ENCODE measurements around the gene CIAO2B. TPM values are rescaled to one million over a fixed set of nuclear protein-coding genes. Genes with fewer than 3 reads are reported as not detected.

CIAO2B gene
- total RNA-seq, 4 donors from 2014 or later = 189 to 338 (median 264) TPM

DNA sequence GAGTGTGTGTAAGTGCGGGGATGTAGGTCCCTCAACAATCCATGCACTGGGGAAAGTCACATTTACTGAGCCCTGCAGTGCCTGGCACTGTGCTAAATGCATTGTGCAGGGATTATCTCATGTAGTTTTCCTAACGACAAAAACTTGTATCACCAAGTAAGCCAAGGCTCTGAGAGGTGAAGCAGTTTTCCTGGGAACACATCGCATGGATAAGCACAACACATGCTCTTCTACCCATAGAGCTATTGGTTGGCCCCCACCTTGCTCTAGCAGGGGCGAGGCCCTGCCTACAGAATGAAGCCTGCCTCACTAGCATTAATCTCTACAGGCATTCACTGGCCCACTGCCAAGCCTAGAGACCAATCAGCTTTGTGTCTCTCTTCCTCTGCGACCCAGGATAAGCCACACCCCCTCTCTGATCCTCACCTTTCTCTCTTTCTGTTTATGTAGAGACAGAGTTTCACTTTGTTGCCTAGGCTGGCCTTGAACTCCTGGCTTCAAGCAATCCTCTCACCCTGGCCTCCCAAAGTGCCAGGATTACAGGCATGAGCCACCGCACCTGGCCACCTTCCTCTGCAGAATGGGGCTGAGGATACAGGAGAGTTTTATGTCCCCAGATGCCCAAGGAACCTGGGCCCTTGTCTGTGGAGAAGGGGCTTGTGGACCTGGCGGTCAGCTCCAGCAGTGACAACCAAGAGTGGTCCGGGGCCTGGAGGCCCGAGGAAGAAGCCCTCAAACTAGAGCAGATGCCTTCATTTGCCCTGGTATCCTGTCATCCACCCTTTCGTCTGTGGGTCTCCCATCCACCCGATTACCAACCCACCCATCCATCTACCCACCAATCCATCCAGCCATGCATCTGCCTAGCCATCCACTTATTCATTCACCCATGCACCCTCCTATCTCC lies 28.3 kb downstream of the CIAO2B start:
- H3K27ac ChIP-seq = peak overlapping the region; percentile 85 to 98 (median 96)
- TF ChIP-seq, protein P1, sequence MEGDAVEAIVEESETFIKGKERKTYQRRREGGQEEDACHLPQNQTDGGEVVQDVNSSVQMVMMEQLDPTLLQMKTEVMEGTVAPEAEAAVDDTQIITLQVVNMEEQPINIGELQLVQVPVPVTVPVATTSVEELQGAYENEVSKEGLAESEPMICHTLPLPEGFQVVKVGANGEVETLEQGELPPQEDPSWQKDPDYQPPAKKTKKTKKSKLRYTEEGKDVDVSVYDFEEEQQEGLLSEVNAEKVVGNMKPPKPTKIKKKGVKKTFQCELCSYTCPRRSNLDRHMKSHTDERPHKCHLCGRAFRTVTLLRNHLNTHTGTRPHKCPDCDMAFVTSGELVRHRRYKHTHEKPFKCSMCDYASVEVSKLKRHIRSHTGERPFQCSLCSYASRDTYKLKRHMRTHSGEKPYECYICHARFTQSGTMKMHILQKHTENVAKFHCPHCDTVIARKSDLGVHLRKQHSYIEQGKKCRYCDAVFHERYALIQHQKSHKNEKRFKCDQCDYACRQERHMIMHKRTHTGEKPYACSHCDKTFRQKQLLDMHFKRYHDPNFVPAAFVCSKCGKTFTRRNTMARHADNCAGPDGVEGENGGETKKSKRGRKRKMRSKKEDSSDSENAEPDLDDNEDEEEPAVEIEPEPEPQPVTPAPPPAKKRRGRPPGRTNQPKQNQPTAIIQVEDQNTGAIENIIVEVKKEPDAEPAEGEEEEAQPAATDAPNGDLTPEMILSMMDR (IDR thresholded peaks at IDR 0.05 in 4 of 5, conservative IDR thresholded peaks at IDR 0.05 in 1 of 5) = no peak
- TF ChIP-seq POLR2A (IDR thresholded peaks at IDR 0.05) = no peak
- in situ Hi-C loops (cut with MboI; ENCODE audit: low sequenced_read_pairs in 4 of 4) (no loop called here), intact Hi-C loops (cut with DNase I; ENCODE audit: low total_unique reads) (no loop called here)
- no peaks in the 10 kb centered on the region for H3K27me3 ChIP-seq
- no peaks in the 10 kb centered on the region for H3K36me3 ChIP-seq
- H3K4me3 ChIP-seq = no peak overlapping the region
- H3K9me3 ChIP-seq = no peaks in the 10 kb centered on the region
- DNase-seq (no peak), ATAC-seq (no peak)
- peaks cover 38 to 45% of the 10 kb centered on the region in 2 donors for H3K4me1 ChIP-seq

GRCh38 chr16:66904846-66905632 lies 29.2 kb downstream of the CIAO2B start:
- intact Hi-C loops (cut with DNase I; ENCODE audit: low total_unique reads) (no loop called here), in situ Hi-C loops (cut with MboI; ENCODE audit: low sequenced_read_pairs in 4 of 4) (no loop called here)
- TF ChIP-seq, protein P1 (IDR thresholded peaks at IDR 0.05 in 4 of 5, conservative IDR thresholded peaks at IDR 0.05 in 1 of 5) = no peak
- TF ChIP-seq POLR2A (IDR thresholded peaks at IDR 0.05) = no peak
- DNase-seq (no peak), ATAC-seq (no peak)
- Histone ChIP-seq H3K27me3 (no peaks in the 10 kb centered on the region), H3K4me3 (no peak overlapping the region), H3K27ac (peak overlapping the region; percentile 85 to 98 (median 96)), H3K4me1 (peaks cover 45 to 52% of the 10 kb centered on the region in 2 donors), H3K36me3 (no peaks in the 10 kb centered on the region), H3K9me3 (no peaks in the 10 kb centered on the region)

DNA sequence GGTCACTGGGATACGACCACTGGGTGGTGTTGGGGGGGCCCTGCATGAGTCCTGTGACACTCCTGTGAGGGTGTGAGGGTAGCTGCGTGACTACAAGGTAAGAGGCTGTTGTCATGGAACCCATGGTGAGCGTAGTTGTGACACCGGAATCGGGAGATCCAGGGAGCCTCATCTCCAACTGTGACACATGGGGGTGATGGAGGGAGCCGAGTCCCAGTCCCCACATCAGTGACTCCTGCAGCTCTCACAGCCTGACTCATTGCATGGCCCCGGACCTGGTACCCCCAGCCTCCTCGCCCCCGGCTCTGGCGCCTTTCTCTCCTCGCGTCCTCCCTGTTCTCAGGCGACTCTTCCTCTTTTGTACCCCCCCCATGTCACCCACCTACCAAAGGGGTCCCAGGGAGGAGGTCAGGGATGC lies 29.8 kb downstream of the CIAO2B start:
- TF ChIP-seq POLR2A (IDR thresholded peaks at IDR 0.05) = no peak
- TF ChIP-seq, protein P1 (IDR thresholded peaks at IDR 0.05 in 4 of 5, conservative IDR thresholded peaks at IDR 0.05 in 1 of 5) = no peak
- Histone ChIP-seq H3K27ac (peak overlapping the region; percentile 85 to 98 (median 96)), H3K4me1 (peaks cover 51 to 58% of the 10 kb centered on the region in 2 donors), H3K36me3 (no peaks in the 10 kb centered on the region), H3K4me3 (no peak overlapping the region), H3K9me3 (no peaks in the 10 kb centered on the region), H3K27me3 (no peaks in the 10 kb centered on the region)
- ATAC-seq = no peak
- in situ Hi-C loops (cut with MboI; ENCODE audit: low sequenced_read_pairs in 4 of 4) (no loop called here), intact Hi-C loops (cut with DNase I; ENCODE audit: low total_unique reads) (no loop called here)
- DNase-seq = no peak

DNA sequence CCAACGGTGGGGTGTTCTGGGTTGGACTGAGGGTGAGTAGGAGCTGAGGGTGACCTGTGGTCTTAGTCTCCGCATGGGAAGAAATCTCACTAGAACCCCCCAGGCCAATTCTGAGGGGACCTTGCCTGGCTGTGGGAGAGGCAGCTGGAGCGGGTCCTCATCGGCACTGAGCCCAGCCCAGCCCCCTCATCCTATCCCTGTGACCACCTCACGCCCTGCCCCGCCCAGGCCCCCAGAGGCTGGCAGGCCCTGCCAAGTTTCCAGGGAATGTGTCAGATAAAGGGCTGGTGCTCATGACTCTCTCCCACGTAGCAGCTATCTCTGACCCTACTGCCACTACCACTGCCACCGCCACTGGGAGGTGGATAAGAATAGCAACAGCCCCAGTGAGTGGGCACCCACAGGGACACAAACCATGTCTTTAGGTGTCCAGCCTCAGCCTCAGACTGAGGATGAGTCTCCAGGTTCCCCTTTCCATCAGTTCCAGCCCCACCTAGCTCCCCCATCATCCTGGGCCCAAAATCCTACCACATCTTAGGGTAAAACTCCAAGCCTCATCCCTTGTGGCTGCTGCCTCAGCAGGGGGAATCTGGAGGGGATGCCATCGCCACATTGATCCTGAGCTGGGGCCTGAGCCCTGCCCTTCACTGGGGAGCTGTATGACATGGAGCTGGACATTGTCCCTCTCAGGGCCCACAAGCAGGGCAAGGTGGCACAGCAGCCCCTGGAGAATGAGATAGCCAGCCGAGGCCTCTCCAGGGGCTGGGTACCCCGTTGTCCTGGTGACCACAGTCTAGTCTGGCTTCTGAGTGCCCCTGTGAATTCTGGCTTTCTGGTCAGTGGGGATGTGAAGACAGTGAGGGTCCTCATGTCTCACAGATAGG lies 30.4 kb downstream of the CIAO2B start:
- H3K36me3 ChIP-seq = no peaks in the 10 kb centered on the region
- ATAC-seq (no peak), DNase-seq (no peak)
- intact Hi-C loops (cut with DNase I; ENCODE audit: low total_unique reads) = no loop called here
- no peak overlapping the region for H3K4me3 ChIP-seq
- in situ Hi-C loops (cut with MboI; ENCODE audit: low sequenced_read_pairs in 4 of 4) = no loop called here
- no peaks in the 10 kb centered on the region for H3K9me3 ChIP-seq
- H3K27me3 ChIP-seq = no peaks in the 10 kb centered on the region
- H3K4me1 ChIP-seq = peaks cover 57 to 64% of the 10 kb centered on the region in 2 donors
- TF ChIP-seq, protein P1 (IDR thresholded peaks at IDR 0.05 in 4 of 5, conservative IDR thresholded peaks at IDR 0.05 in 1 of 5) = no peak
- TF ChIP-seq POLR2A (IDR thresholded peaks at IDR 0.05) = no peak
- H3K27ac ChIP-seq = peak overlapping the region; percentile 85 to 98 (median 96)

All from gastrocnemius medialis (tissue), 4 donors.